OCI-LY1 (cell line): Measurements from ENCODE around the gene CEP126.

ENCODE experiments used
- H2AFZ ChIP-seq: fragments of 200-600 bp; sonication (generic), shearing (Covaris generic); 2 replicates; pipeline ENCODE4 v1.6.0; 2014; ENCODE audit warnings: antibody characterized with exemption, mild to moderate bottlenecking, low read length
- H3F3A ChIP-seq: fragments of 200-600 bp; sonication (generic), shearing (Covaris generic); 2 replicates; pipeline ENCODE4 v1.6.0; 2014; ENCODE audit warnings: mild to moderate bottlenecking, antibody characterized with exemption, low read length, moderate library complexity; ENCODE audit not compliant: insufficient read depth
- H3K27ac ChIP-seq: fragments of 200-600 bp; sonication (generic); 2 replicates; pipeline ENCODE4 v1.5.1; 2014; ENCODE audit warnings: low read length, mixed run types, mild to moderate bottlenecking, low read depth; ENCODE audit not compliant: poor library complexity, severe bottlenecking
- H3K27me3 ChIP-seq: fragments of 200-600 bp; sonication (generic); 2 replicates; pipeline ENCODE4 v1.6.0; 2014; ENCODE audit warnings: antibody characterized with exemption, mild to moderate bottlenecking, low read length, moderate library complexity; ENCODE audit not compliant: insufficient read depth
- H3K36me3 ChIP-seq: fragments of 200-600 bp; sonication (generic); 2 replicates; pipeline ENCODE4 v1.6.1; 2014; ENCODE audit warnings: mild to moderate bottlenecking, antibody characterized with exemption, low read length, moderate library complexity, mixed read lengths; ENCODE audit not compliant: insufficient read depth
- H3K4me1 ChIP-seq: fragments of 200-600 bp; sonication (generic); 2 replicates; pipeline ENCODE4 v1.5.1; 2014; ENCODE audit warnings: mild to moderate bottlenecking, low read length, moderate library complexity; ENCODE audit not compliant: insufficient read depth, severe bottlenecking
- H3K4me2 ChIP-seq: fragments of 200-600 bp; sonication (generic), shearing (Covaris generic); 2 replicates; pipeline ENCODE4 v1.6.1; 2014; ENCODE audit warnings: low read length
- H3K4me3 ChIP-seq: fragments of 200-600 bp; sonication (generic); 2 replicates; pipeline ENCODE4 v1.5.1; 2014; ENCODE audit warnings: low read length, low read depth, mild to moderate bottlenecking, mixed read lengths; ENCODE audit not compliant: poor library complexity, severe bottlenecking
- H3K79me2 ChIP-seq: fragments of 200-600 bp; shearing (Covaris generic); 2 replicates; pipeline ENCODE4 v1.6.1; 2016; ENCODE audit warnings: mixed run types, low read length, mixed read lengths; ENCODE audit not compliant: insufficient read depth
- H3K9ac ChIP-seq: fragments of 200-600 bp; sonication (generic), shearing (Covaris generic); 2 replicates; pipeline ENCODE4 v1.6.1; 2014; ENCODE audit warnings: mild to moderate bottlenecking, low read length, mixed read lengths
- H3K9me2 ChIP-seq: fragments of 200-600 bp; sonication (generic), shearing (Covaris generic); 2 replicates; pipeline ENCODE4 v1.6.1; 2014; ENCODE audit warnings: low read depth, mild to moderate bottlenecking, low read length, mixed read lengths
- H3K9me3 ChIP-seq: fragments of 200-600 bp; shearing (Covaris generic); 2 replicates; pipeline ENCODE4 v1.6.1; 2014; ENCODE audit warnings: low read length, mixed read lengths
- H4K20me1 ChIP-seq: fragments of 200-600 bp; sonication (generic), shearing (Covaris generic); 2 replicates; pipeline ENCODE4 v1.6.0; 2016; ENCODE audit warnings: mild to moderate bottlenecking, low read length; ENCODE audit not compliant: insufficient read depth
- CTCF ChIP-seq: fragments of 200-600 bp; sonication (generic), shearing (Covaris generic); IDR thresholded peaks from 2 replicates; pipeline ENCODE4 v1.5.1; 2017; ENCODE audit warnings: mild to moderate bottlenecking, antibody characterized with exemption, low read length, moderate library complexity, mixed read lengths
- EZH2 ChIP-seq: fragments of 200-600 bp; sonication (generic), shearing (Covaris generic); IDR thresholded peaks from 2 replicates; pipeline ENCODE4 v1.8.0; 2017; ENCODE audit warnings: borderline replicate concordance, mixed run types, mild to moderate bottlenecking, antibody characterized with exemption, low read length, moderate library complexity, mixed read lengths

Gene CEP126

GRCh38 chr11:102001657-102002338 is 87.0 kb downstream of the CEP126 start:
- Histone ChIP-seq H3K4me3 (no peak overlapping the region), H3K9me2 (no peaks in the 10 kb centered on the region), H3K4me1 (no peaks in the 10 kb centered on the region), H2AFZ (no peak overlapping the region), H4K20me1 (no peaks in the 10 kb centered on the region), H3K9ac (no peak overlapping the region), H3K27me3 (no peaks in the 10 kb centered on the region), H3K79me2 (no peaks in the 10 kb centered on the region), H3K9me3 (no peaks in the 10 kb centered on the region), H3K4me2 (no peak overlapping the region), H3F3A (no peaks in the 10 kb centered on the region), H3K27ac (no peak overlapping the region), H3K36me3 (peaks cover 4% of the 10 kb centered on the region; the same call in 1 of the 2 replicates)
- TF ChIP-seq EZH2 (no peak), CTCF (no peak)

GRCh38 chr11:102004220-102004619 is 89.4 kb downstream of the CEP126 start:
- H4K20me1 ChIP-seq, result no peaks in the 10 kb centered on the region
- no peaks in the 10 kb centered on the region for H3K4me1 ChIP-seq
- TF ChIP-seq CTCF, result no peak
- no peak for TF ChIP-seq EZH2
- H3K27ac ChIP-seq, result no peak overlapping the region
- H3K79me2 ChIP-seq, result no peaks in the 10 kb centered on the region
- no peaks in the 10 kb centered on the region for H3K36me3 ChIP-seq
- no peak overlapping the region for H3K4me3 ChIP-seq
- H3K9me3 ChIP-seq, result no peaks in the 10 kb centered on the region
- H2AFZ ChIP-seq, result no peak overlapping the region
- H3K27me3 ChIP-seq, result no peaks in the 10 kb centered on the region
- no peak overlapping the region for H3K9ac ChIP-seq
- H3K4me2 ChIP-seq, result no peak overlapping the region
- no peaks in the 10 kb centered on the region for H3K9me2 ChIP-seq
- no peaks in the 10 kb centered on the region for H3F3A ChIP-seq

GRCh38 chr11:102005306-102005705 is 90.5 kb downstream of the CEP126 start:
- Histone ChIP-seq H3K36me3 (no peaks in the 10 kb centered on the region), H3K9ac (no peak overlapping the region), H3K27ac (no peak overlapping the region), H3K9me2 (no peaks in the 10 kb centered on the region), H3F3A (no peaks in the 10 kb centered on the region), H3K27me3 (no peaks in the 10 kb centered on the region), H2AFZ (no peak overlapping the region), H3K4me2 (no peak overlapping the region), H4K20me1 (no peaks in the 10 kb centered on the region), H3K79me2 (no peaks in the 10 kb centered on the region), H3K4me1 (no peaks in the 10 kb centered on the region), H3K4me3 (no peak overlapping the region), H3K9me3 (no peaks in the 10 kb centered on the region)
- TF ChIP-seq CTCF (no peak), EZH2 (no peak)
